Measurements from ENCODE around the gene PPP4R4.

Gene PPP4R4

DNA sequence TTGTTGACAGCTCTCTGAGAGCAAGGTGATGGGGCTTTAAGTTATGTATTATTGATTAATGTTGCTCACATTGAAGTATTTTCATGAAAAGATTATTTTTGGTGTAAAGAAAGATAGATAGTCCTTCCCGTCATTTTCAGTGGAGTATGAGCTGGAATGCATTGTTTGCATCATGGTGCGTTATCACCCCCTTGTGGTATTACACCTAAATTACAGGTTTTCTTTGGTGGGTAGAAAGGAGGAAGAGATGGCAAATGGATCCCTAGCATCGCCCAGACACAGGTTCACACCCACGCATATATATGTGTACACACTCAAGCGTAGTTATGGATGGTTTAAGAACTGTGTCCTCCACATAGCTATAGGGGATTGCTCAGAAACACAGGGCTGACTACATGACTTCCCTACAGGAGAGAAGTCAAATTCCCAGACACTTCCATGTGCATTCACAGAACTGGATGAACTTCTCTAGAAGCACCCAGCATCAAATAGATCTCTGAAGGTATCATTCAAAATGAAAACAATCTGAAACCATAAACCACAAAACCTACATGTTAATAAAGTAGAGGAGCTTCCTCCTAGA, 133.4 kb downstream of the PPP4R4 start:
- no peak for DNase-seq (ENCODE audit: low spot score)

DNA sequence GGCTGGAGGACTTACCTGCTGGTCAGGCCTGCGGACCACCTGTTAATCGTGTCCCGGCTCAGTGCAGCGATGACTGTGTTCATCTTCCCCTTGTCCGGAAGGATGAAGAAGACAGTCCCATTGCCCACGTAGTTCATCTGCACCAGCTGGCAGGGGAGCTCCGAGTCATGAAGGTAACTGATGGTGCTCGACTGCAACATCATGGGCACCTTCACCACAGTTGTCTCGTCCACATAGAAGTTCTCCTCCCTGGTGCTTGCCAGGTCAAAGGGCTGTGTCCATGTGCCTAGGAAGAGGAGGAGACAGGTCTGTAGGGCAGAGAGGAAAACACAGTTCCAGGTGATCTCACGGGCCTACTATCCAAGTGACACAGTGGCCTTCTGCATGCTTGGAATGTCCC, 135.6 kb downstream of the PPP4R4 start:
- DNase-seq (ENCODE audit: low spot score) = no peak

DNA sequence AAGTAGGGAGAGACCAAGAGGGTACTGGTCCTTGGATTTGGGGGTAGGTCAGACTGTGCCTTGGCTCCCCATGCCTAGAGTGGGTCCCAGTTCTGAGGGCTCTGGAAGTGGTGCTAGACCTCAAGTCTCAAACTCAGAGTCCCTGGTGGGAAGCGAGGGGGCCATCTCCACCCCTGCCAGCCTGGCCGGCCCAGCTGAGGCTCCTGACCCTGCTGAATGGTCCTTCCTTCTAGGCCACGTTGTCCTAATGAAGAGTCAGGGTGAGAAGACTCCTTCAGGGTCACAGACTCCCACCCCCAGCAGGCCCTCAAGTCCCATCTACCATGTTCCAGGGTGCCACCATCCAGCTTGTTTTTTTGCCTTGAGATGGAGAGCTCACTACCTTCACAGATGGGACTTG, 136.1 kb downstream of the PPP4R4 start:
- DNase-seq (ENCODE audit: low spot score) = no peak

DNA sequence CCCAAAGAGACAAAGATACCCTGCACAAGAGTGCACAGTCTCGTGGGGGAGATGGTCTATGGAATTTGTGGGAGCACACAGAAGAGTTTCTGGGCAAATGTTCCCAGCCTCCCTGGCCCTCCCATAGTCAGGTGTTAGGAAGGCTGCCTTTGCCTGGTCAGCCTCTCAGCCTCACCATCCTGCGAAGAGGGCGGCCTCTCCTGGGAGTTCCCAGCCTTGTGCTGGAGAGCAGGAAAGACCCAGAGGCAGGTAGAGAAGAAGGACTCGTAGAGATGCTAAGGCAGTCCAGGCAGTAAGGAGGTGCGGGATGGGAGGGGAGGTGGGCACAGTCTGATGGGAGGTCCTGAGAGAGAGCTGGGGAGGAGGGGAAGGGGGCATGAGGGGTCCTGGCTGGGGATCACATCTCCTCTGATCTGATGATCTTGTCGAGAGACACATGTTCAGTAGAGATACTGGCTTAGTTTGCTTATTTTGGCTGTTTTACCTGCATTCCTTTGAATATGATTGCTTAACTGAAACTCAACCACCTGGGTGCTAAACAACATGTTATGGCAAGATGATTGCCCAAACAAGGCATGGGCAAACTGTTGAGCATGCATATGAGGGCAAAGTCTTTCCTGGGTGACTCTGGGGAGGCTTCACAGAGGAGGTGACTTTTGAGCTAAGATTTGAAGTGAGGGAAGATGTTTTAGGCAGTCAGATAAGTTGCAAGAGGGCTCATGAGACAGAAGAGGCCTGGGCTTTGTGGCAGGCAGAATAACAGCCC, 138.5 kb downstream of the PPP4R4 start:
- no peak for DNase-seq (ENCODE audit: low spot score)

DNA sequence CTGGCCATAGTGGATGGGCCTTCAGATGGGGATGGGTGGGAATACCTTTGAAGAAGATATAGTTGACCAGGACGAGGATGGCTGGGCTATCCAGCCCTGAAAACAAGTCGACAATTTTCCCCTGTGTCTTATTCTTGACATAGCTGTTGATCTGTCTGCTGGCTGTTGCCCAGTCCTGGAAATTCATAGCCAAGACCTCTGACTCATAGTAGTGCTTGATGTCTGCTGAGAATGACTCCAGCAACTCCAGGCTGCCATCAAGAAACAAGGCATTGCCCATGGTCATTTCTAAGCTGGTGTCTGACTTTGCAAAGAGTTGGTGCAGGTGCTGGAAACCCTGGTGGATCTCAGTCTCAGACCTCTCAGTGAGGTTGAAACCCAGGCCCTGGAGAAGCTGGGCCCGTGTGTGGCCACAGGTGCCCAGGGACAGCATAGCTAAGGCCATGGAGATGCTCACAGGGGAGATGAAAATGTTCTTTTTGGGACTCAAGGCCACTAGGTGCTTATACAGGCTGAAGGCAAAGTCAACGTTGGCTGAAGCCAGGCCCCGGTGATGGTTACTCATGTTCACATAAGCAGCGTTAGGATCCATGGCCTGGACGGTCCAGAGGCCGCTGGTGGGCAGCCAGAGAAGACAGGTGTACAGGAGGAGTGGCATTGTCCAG, 140.0 kb downstream of the PPP4R4 start:
- DNase-seq (ENCODE audit: low spot score) = no peak

DNA sequence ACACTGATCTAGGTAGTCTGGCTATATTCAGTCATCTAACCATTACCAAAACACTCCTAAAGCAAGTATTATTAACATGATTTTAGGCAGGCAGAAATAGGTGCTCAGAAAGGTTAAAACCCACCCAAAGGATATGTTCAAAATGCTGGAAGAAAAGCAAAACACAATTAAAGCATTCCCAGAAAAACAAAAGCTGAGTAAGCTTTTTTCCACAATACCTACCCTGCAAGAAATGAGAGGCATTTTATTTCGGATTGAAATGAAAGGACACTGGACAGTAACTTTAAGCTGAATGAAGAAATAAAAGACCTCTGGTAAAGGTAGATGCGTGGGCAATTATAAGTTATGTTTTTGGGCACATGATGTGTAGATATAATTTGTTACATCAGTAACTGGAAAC, 140.8 kb downstream of the PPP4R4 start:
- DNase-seq (ENCODE audit: low spot score) = no peak

DNA sequence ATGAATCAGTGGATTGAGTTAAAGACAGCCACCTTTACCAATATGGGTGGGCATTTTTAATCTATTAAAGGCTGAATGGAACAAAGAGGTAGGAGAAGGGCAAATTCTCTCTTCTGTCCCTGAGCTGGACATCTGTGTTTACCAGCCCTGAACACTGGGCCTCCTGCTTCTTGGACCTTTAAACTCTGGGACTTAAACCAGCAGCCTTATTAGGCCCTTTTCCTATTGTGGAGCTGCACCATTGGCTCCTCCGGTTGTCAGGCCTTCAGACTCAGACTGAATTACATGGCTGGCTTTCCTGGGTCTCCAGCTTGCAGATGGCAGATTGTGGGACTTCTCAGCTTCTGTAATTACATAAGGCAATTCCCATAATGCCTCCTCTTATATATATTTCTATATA, 142.6 kb downstream of the PPP4R4 start:
- no peak for DNase-seq (ENCODE audit: low spot score)

DNA sequence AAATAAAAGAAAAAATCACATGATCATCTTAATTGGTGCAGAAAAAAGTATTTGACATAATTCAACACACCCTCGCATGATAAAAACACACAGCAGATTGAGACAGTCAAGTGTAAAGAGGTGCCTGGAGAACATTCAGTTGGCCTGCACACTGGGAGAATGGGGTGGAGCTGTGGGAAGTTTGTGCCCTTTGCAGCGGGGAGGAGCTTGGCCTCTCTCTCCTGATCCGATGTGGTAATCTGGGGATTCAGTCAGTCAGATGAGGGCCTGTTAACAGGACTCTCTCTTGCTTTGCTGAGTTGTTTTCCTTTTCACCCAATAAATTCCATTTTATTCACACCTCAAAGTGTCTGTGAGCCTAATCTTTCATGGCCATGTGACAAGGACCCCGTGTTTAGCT, 143.1 kb downstream of the PPP4R4 start:
- DNase-seq (ENCODE audit: low spot score) = no peak

DNA sequence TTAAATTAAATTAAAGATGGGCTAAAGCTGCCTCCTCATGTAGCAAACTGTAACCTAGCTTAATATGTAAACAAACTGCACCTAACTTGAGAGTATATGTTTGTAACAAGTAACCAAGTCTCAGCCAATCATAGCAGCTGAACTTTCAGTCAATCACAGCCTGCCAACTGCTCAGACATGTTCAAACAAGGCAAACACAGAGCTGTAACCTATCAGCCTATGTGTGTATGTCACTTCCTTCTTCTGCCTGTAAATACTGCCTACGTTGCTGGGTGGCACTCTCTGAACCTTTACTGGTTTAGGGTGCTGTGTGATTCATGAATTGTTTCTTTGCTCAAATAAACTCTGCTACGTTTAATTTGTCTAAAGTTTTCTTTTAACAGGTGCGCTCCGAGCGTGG, 146.1 kb downstream of the PPP4R4 start:
- no peak for DNase-seq (ENCODE audit: low spot score)

DNA sequence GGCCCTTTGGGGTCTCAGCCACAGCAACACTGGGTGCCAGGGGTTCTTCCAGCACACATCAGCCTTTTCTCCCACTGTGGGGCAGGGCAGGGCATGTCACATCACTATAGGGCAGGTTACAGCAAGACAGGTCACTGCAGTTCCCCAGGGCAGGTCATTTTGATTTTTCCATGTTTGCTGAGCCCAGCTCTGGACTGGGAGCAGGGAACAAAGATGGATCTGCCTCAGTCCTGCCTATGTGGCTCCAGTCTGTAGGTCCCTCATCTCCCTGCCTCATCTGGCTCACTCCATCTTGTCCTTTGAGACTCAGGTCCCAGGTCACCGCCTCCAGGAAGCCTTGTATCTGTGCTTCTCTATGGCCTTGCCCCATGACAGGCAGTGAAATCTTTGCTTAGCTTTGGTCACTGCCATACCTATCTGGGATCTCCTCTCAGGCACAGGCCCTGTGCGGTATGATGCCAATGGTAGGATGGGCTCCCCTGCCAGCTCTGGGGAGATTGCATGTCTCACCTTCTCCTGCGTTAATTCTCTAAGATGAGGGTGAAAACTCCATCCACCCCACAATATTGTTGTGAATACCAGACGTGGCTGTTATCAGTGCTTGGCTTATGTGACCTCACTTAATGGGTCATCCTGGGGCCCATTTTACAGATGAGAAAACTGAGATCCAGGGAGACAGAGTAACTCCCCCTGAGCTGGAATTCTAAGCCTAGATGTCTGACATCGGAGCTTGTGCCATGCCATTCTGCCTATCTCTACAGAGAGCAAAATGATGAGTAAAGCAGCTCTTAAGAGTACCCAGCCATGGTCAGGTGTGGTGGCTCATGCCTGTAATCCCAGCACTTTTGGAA, 147.5 kb downstream of the PPP4R4 start:
- no peak for DNase-seq (ENCODE audit: low spot score)

DNA sequence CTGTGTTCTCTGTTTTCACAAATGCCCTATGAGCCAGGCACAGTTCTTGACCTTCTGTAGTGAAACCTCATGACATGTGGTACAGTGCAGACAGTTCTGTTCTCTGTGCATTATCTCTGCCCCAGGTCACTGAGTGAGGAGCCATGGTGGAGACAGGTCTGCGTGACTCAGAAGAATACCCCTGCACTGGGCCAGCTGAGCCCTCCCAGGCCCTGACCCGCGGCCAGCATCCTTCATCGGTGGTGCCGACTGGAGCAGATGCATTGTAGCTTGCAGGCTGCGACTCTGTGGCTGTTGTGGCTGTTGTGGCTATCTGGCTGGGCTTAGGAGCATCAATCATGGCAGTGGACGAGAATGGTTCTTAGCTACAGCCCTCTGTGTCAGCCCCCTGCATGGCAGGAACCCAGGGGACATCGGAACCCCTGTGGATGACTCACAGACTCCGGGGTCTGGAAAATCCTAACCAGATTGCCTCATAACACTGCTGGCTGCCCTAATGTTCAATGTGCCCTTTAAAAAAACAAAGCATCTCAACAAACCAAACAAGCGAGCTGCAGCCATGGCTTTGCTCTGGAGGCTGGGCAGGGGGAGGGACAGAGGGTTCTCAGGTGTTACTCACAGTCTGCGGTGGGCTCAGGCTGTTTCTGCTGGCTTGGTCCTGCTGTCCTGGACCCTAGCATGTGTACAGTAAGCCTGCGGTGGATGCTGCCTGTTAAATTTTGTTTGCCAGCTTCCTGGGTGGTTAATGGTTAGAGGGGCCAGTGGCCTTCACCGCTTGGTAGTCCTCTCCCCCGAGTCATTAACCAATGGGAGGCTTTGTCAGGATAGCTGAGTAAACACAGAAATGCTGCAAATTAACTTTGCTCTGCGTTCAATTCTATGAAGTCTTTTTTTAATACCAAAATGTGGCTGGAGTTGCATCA, 148.8 kb downstream of the PPP4R4 start, which contains the start of gene SERPINA6:
SERPINA6 (minus strand) TSS at position 689 of the 923 bp plus-strand sequence. CDS start 8,688 bp downstream, outside the sequence.
- no peak for DNase-seq (ENCODE audit: low spot score)

DNA sequence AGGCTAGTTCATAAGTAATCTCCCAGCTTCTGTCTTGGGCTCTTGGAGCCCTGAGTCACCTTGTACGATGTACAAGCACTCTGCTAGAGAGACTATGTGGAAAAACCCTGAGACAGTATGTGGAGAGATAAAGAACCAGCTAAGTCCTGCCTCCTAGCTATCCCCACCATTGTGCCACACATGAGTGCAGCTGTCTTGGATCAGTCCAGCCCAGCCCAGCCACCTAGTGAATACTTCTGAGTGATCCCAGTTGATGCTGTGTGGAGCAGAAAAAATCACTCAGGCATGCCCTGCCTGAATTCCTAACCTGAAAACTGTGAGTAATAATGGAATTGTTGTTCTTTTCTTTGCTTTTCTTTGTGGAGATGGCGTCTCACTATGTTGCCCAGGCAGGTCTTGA, 154.1 kb downstream of the PPP4R4 start:
- no peak for DNase-seq (ENCODE audit: low spot score)

All from CD4-positive, alpha-beta T cell treated with Interleukin-15 for 4 hours (primary cell).